ENCODE measurements around the gene SNX17. TPM values are rescaled to one million over a fixed set of nuclear protein-coding genes. Genes with fewer than 3 reads are reported as not detected.

Gene SNX17
- total RNA-seq, 1 experiment from 2014 or later = 90.5 TPM

- Histone ChIP-seq H3K27me3 (ENCODE audit: insufficient read depth, low read length) (no peaks in the 10 kb centered on the region), H3K36me3 (ENCODE audit: control insufficient read depth in 1 of 2, insufficient read depth in 2 of 2, low read length in 2 of 2) (peaks cover 7 to 24% of the 10 kb centered on the region in 2 experiments; a peak in 2 of 4 replicates), H3K9me3 (ENCODE audit: control insufficient read depth in 1 of 2, insufficient read depth in 1 of 2, low read depth in 1 of 2, low read length in 2 of 2) (no peaks in the 10 kb centered on the region), H3K79me2 (ENCODE audit: insufficient read depth, low read length) (peaks cover 99% of the 10 kb centered on the region), H3K4me2 (ENCODE audit: low read length) (no peak overlapping the region), H4K20me1 (ENCODE audit: insufficient read depth) (peaks cover 10% of the 10 kb centered on the region; the same call in 1 of the 2 replicates), H3K9me2 (ENCODE audit: insufficient read depth) (no peaks in the 10 kb centered on the region), H3K4me1 (ENCODE audit: control insufficient read depth in 1 of 2, insufficient read depth in 2 of 2, low read length in 2 of 2) (peaks cover 2 to 4% of the 10 kb centered on the region in 2 experiments; a peak in 2 of 4 replicates), H3K9ac (ENCODE audit: low read length) (no peak overlapping the region), H2AFZ (ENCODE audit: low read depth, low read length, poor library complexity, severe bottlenecking) (no peak overlapping the region), H3K27ac (ENCODE audit: low read depth, low read length) (no peak overlapping the region), H3K4me3 (replicated peaks in 1 of 2; ENCODE audit: low read depth in 1 of 2, low read length in 2 of 2) (no peak overlapping the region)
- RAD21 ChIA-PET (ENCODE audit: low non-redundant PET in 1 of 2, low total read pairs in 2 of 2, uncharacterized antibody in 2 of 2, unreplicated experiment in 2 of 2) = no interaction called here
- TF ChIP-seq EZH2phosphoT487 (IDR thresholded peaks at IDR 0.05; ENCODE audit: borderline replicate concordance) = no peak
- TF ChIP-seq SIN3A (IDR thresholded peaks at IDR 0.05; ENCODE audit: low read depth) = no peak
- no peak for TF ChIP-seq CTCF (IDR thresholded peaks at IDR 0.05 in 2 of 3, conservative IDR thresholded peaks at IDR 0.05 in 1 of 3; ENCODE audit: borderline replicate concordance in 1 of 3, insufficient read depth in 1 of 3, low read depth in 2 of 3, low read length in 2 of 3)
- no peak for TF ChIP-seq YY1 (IDR thresholded peaks at IDR 0.05; ENCODE audit: extremely low read depth, insufficient replicate concordance, low read depth, low read length)
- no peak for TF ChIP-seq JUND (IDR thresholded peaks at IDR 0.05)
- TF ChIP-seq EZH2 (IDR thresholded peaks at IDR 0.05) = no peak
- BruUV-seq (replicated peaks) = no TSS peak
- CTCF ChIA-PET = no interaction called here
- ATAC-seq (no peak), DNase-seq (ENCODE audit: low read depth, low spot score) (no peak)
- intact Hi-C loops (cut with micrococcal nuclease) = no loop called here
- POLR2A ChIA-PET = no interaction called here
Measured at GRCh38 chr2:27390822-27391679, 20.6 kb downstream of the SNX17 start.
